Activated naive CD8-positive, alpha-beta T cell treated with anti-CD3 and anti-CD28 coated beads for 36 hours (primary cell): ENCODE data around the gene CPA1. TPM values are rescaled to one million over a fixed set of nuclear protein-coding genes. Genes with fewer than 3 reads are reported as not detected.

Experiments
- DNase-seq: peaks from one replicate; pipeline ENCODE4 v3.0.0; 2021
- H3K27ac Mint-ChIP-seq: one replicate; pipeline ENCODE4 v1.8.0; 2022; ENCODE audit warnings: mild to moderate bottlenecking, moderate library complexity, mixed read lengths
- H3K27me3 Mint-ChIP-seq: one replicate; pipeline ENCODE4 v1.8.0; 2022; ENCODE audit warnings: mild to moderate bottlenecking, mixed read lengths
- H3K36me3 Mint-ChIP-seq: one replicate; pipeline ENCODE4 v1.8.0; 2021; ENCODE audit warnings: mild to moderate bottlenecking, mixed read lengths
- H3K4me1 Mint-ChIP-seq: one replicate; pipeline ENCODE4 v1.8.0; 2021; ENCODE audit warnings: mixed read lengths
- H3K4me3 Mint-ChIP-seq: one replicate; pipeline ENCODE4 v1.8.0; 2022; ENCODE audit warnings: mild to moderate bottlenecking, moderate library complexity, mixed read lengths
- H3K9me3 Mint-ChIP-seq: one replicate; pipeline ENCODE4 v1.8.0; 2022; ENCODE audit warnings: mixed read lengths
- total RNA-seq, 2 experiments: library from RNA; stranded (reverse); gene quantifications; one replicate each; pipeline ENCODE4 v1.2.3, GENCODE V29; 2021

CPA1 gene
- total RNA-seq, 2 experiments from 2014 or later: not detected

GRCh38 chr7:130433301-130433700, 53.0 kb downstream of the CPA1 start:
- no peak for DNase-seq
- Mint-ChIP-seq H3K36me3 (peaks cover 27% of the 10 kb centered on the region), H3K4me3 (no peak overlapping the region), H3K4me1 (peaks cover 29% of the 10 kb centered on the region), H3K27ac (no peak overlapping the region), H3K9me3 (peaks cover 6% of the 10 kb centered on the region), H3K27me3 (no peaks in the 10 kb centered on the region)

DNA sequence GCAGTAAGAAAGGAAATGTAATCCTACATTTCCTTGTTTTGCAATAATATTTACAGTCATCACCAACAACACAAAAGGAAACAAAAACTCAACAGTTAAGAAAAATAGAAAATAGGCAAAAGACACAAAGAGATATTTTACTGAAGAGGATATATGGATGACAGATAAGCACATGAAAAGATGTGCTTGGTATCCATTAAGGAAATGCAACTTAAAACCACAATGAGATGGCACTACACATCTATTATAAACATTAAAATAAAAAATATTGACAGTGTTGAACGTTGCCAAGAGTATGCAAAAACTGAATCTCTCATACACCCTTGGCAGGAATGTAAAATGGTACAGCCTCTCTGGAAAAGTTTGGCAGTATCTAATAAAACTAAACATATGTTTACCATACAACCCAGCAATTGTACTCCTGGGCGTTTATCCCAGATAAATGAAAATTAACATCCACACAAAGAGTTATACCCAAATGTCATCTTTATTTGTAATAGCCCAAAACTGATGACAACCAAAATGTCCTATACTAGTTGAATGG, 55.1 kb downstream of the CPA1 start:
- no peak for DNase-seq
- Mint-ChIP-seq H3K4me1 (peaks cover 42% of the 10 kb centered on the region), H3K27me3 (no peaks in the 10 kb centered on the region), H3K4me3 (no peak overlapping the region), H3K27ac (peak overlapping the region; percentile 56), H3K9me3 (peaks cover 6% of the 10 kb centered on the region), H3K36me3 (peaks cover 35% of the 10 kb centered on the region)

DNA sequence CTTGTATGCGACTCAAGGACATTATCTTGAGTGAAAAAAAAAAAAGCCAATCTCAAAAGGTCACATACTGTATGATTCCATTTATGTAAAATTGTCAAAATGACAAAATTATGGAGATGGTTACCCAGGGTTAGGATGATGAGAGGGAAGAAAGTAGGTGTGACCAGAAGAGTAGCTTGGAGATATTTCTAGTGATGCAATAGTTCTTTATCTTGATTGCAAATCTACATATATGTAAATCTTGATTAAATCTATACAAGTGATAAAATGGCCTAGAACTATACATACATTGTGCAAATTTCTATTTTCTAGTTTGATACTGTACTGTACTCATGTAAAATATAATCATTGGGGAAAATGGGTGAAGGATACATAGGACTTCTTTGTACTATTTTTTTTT, 56.0 kb downstream of the CPA1 start:
- Mint-ChIP-seq H3K4me3 (no peak overlapping the region), H3K27ac (no peak overlapping the region), H3K9me3 (peaks cover 7% of the 10 kb centered on the region), H3K36me3 (peaks cover 38% of the 10 kb centered on the region), H3K4me1 (peaks cover 47% of the 10 kb centered on the region), H3K27me3 (no peaks in the 10 kb centered on the region)
- DNase-seq: no peak

Other genes with a start within 250 kb of the CPA1 start
- gene TMEM209, start 175.1 kb upstream of the CPA1 start, total RNA-seq: 10 to 100 TPM; 47.2 to 52.4 TPM
- gene SSMEM1, start 172.6 kb upstream of the CPA1 start, total RNA-seq: not detected
- gene CPA2, start 113.6 kb upstream of the CPA1 start, total RNA-seq: under 1 TPM in 1 of 2 experiments, not detected in 1; 0.16 TPM
- not detected for gene CPA4, start 87.3 kb upstream of the CPA1 start, total RNA-seq
- gene CPA5, start 35.7 kb upstream of the CPA1 start, total RNA-seq: 1 to 10 TPM; 3.5 to 3.6 TPM
- 10 to 100 TPM; 22.3 to 26.5 TPM for gene CEP41, start 60.5 kb downstream of the CPA1 start, total RNA-seq
- gene MEST, start 111.6 kb downstream of the CPA1 start, total RNA-seq: 10 to 100 TPM; 15.1 to 18.4 TPM